H1 (cell line): ENCODE data around the gene PLSCR1. TPM values are rescaled to one million over a fixed set of nuclear protein-coding genes. Genes with fewer than 3 reads are reported as not detected.

Experiments
- SIRT6 ChIP-seq: IDR thresholded peaks from one replicate; pipeline ENCODE4 v1.7.1; 2012; ENCODE audit warnings: low read length, inconsistent platforms
- polyA plus RNA-seq, 7 experiments: library from polyadenylated mRNA; depleted of rRNA in 3 of 7; stranded (reverse) in 5 of 7; unstranded in 2 of 7; fragments of >200 nt in 5 of 7; fragments of 200-250 nt in 2 of 7; gene quantifications; 1 replicate in 5 of 7; 2 replicates in 1 of 7; 4 replicates in 1 of 7; pipeline versions ENCODE4 v1.2.1 to v1.2.3, GENCODE V29; 2011 to 2013; ENCODE audit warnings: missing spikeins in 2 of 7, mixed read lengths in 2 of 7
- total RNA-seq: library from RNA; stranded (reverse); fragmentation: NEBNext Ultra II Directional; extraction: Animal tissue kit (Norgen Biotek cat#: 25700); gene quantifications from 2 replicates; pipeline ENCODE4 v1.2.1, GENCODE V29; 2021

The PLSCR1 gene
- total and polyA plus RNA-seq, 2 of the 8 experiments (the other 6 are each of a cell fraction or from before 2014, with no cell fraction given) = 32.2 to 48.5 TPM

DNA sequence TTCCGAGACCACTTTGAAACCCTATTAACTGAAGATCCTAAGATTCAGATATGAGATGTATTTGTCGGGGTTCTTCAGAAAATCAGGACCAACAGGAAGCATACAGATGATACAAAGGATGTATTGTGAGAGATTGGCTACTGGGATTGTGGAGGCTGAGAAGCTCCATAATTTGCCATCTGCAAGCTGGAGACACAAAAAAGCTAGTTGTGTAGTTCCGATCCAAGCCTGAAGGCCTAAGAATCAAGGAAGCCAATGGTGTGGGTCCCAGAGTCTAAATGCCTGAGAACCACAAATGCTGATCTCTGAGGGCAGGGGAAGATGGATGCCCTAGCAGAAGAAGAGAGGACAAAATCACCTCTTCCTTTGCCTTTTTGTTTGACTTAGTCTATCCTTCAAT is 10.9 kb upstream of the PLSCR1 start (continued):
- TF ChIP-seq SIRT6 = no peak
